Right lobe of liver (tissue), 4 donors: Measurements from ENCODE around the gene TACC3.

Experiments used
- POLR2A ChIP-seq: fragments of 450-650 bp; IDR thresholded peaks from one replicate; pipeline ENCODE4 v1.6.1; 2017; ENCODE audit warnings: antibody characterized with exemption, mild to moderate bottlenecking
- TF ChIP-seq, protein P1 (sequence below), 4 donors: fragments of 200-600 bp in 3 of 4; fragments of 450-650 bp in 1 of 4; IDR thresholded peaks; one replicate each; pipeline versions ENCODE4 v1.5.1 to v1.8.0; 2016 to 2022; ENCODE audit warnings: antibody characterized with exemption in 4 of 4, mild to moderate bottlenecking in 2 of 4
- donor health status: DM: no; HTN: no; CAD: no.
- donor health status: DM: no; HTN: no; CAD: no.
- donor health status: DM: no; HTN: yes; CAD: no.

DNA sequence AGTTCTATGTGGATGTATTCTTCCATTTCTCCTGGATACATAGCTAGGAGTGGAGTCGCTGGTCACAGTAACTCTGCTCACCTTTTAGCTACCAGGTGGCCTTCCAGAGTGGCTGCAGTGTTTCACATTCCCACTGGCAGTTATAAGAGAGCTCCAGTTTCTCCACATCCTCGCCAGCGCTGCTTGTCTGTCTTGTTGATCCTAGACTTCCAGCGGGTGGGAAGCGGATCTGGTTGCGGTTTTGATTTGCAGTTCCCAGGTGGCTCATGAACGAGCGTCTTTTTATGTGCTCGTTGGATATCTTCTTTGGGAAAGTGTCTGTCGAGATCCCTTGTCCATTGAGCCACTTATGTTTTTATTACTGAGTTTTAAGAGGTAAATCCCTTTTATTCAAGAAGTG, 11.6 kb downstream of the TACC3 start:
- TF ChIP-seq, protein P1, sequence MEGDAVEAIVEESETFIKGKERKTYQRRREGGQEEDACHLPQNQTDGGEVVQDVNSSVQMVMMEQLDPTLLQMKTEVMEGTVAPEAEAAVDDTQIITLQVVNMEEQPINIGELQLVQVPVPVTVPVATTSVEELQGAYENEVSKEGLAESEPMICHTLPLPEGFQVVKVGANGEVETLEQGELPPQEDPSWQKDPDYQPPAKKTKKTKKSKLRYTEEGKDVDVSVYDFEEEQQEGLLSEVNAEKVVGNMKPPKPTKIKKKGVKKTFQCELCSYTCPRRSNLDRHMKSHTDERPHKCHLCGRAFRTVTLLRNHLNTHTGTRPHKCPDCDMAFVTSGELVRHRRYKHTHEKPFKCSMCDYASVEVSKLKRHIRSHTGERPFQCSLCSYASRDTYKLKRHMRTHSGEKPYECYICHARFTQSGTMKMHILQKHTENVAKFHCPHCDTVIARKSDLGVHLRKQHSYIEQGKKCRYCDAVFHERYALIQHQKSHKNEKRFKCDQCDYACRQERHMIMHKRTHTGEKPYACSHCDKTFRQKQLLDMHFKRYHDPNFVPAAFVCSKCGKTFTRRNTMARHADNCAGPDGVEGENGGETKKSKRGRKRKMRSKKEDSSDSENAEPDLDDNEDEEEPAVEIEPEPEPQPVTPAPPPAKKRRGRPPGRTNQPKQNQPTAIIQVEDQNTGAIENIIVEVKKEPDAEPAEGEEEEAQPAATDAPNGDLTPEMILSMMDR (IDR thresholded peaks at IDR 0.05): no peak
- TF ChIP-seq POLR2A: no peak
